T-helper 2 cell treated with Interferon-gamma antibody and Interleukin-4, amounts not matched to agents 5 μg/mL and 100 μg/mL, for 36 hours (primary cell): Measurements from ENCODE around the gene ICAM2.

Experiments
- DNase-seq: peaks from one replicate; pipeline ENCODE4 v3.0.0; 2021; ENCODE audit warnings: low spot score
- H3K27ac Mint-ChIP-seq: one replicate; pipeline ENCODE4 v1.8.0; 2021; ENCODE audit warnings: mild to moderate bottlenecking, mixed read lengths
- H3K27me3 Mint-ChIP-seq: one replicate; pipeline ENCODE4 v1.8.0; 2021; ENCODE audit warnings: low read depth, mixed read lengths
- H3K36me3 Mint-ChIP-seq: one replicate; pipeline ENCODE4 v1.8.0; 2021; ENCODE audit warnings: low read depth, mixed read lengths
- H3K4me1 Mint-ChIP-seq: one replicate; pipeline ENCODE4 v1.8.0; 2021; ENCODE audit warnings: low read depth, mixed read lengths
- H3K4me3 Mint-ChIP-seq: one replicate; pipeline ENCODE4 v1.8.0; 2022; ENCODE audit warnings: mild to moderate bottlenecking, moderate library complexity, mixed read lengths
- H3K9me3 Mint-ChIP-seq: one replicate; pipeline ENCODE4 v1.8.0; 2021; ENCODE audit warnings: mixed read lengths

The ICAM2 gene

GRCh38 chr17:64020056-64020766 lies at the start of gene ICAM2:
Gene ICAM2, minus strand, starts transcription at chr17:64020633. Its CDS starts 13,942 bp downstream, at chr17:64006691.
- H3K27me3 Mint-ChIP-seq, result no peaks in the 10 kb centered on the region
- H3K4me1 Mint-ChIP-seq, result peaks cover 60% of the 10 kb centered on the region
- H3K4me3 Mint-ChIP-seq, result peak within 1 kb of the TSS; percentile 100
- peaks cover 21% of the 10 kb centered on the region for H3K36me3 Mint-ChIP-seq
- peaks cover 3% of the 10 kb centered on the region for H3K9me3 Mint-ChIP-seq
- DNase-seq, result peak; percentile 84
- peak within 1 kb of the TSS; percentile 100 for H3K27ac Mint-ChIP-seq

- no peaks in the 10 kb centered on the region for H3K27me3 Mint-ChIP-seq
- peaks cover 90% of the 10 kb centered on the region for H3K36me3 Mint-ChIP-seq
- peak overlapping the region; percentile 34 for H3K27ac Mint-ChIP-seq
- no peak for DNase-seq
- no peak overlapping the region for H3K4me3 Mint-ChIP-seq
- H3K4me1 Mint-ChIP-seq, result peaks cover 36% of the 10 kb centered on the region
- H3K9me3 Mint-ChIP-seq, result peaks cover 25% of the 10 kb centered on the region
These were observed 49.8 kb upstream of the ICAM2 start for GRCh38 chr17:64070213-64070612.

GRCh38 chr17:64069143-64069542 lies 48.7 kb upstream of the ICAM2 start:
- Mint-ChIP-seq H3K27me3 (no peaks in the 10 kb centered on the region), H3K4me3 (no peak overlapping the region), H3K4me1 (peaks cover 39% of the 10 kb centered on the region), H3K36me3 (peaks cover 93% of the 10 kb centered on the region), H3K9me3 (peaks cover 25% of the 10 kb centered on the region), H3K27ac (no peak overlapping the region)
- no peak for DNase-seq

GRCh38 chr17:64067657-64068056 lies 47.2 kb upstream of the ICAM2 start:
- H3K27me3 Mint-ChIP-seq, result no peaks in the 10 kb centered on the region
- H3K27ac Mint-ChIP-seq, result peak overlapping the region; percentile 80
- H3K9me3 Mint-ChIP-seq, result peaks cover 25% of the 10 kb centered on the region
- H3K4me3 Mint-ChIP-seq, result peak overlapping the region; percentile 70
- H3K4me1 Mint-ChIP-seq, result peaks cover 49% of the 10 kb centered on the region
- peaks cover 98% of the 10 kb centered on the region for H3K36me3 Mint-ChIP-seq
- no peak for DNase-seq

GRCh38 chr17:64066716-64067115 lies 46.3 kb upstream of the ICAM2 start:
- DNase-seq, result peak; percentile 39
- H3K4me1 Mint-ChIP-seq, result peaks cover 58% of the 10 kb centered on the region
- H3K27me3 Mint-ChIP-seq, result no peaks in the 10 kb centered on the region
- H3K4me3 Mint-ChIP-seq, result peak overlapping the region; percentile 70
- peak overlapping the region; percentile 80 for H3K27ac Mint-ChIP-seq
- H3K9me3 Mint-ChIP-seq, result peaks cover 25% of the 10 kb centered on the region
- H3K36me3 Mint-ChIP-seq, result peaks cover 94% of the 10 kb centered on the region

- no peaks in the 10 kb centered on the region for H3K27me3 Mint-ChIP-seq
- peak overlapping the region; percentile 67 for H3K27ac Mint-ChIP-seq
- peaks cover 70% of the 10 kb centered on the region for H3K4me1 Mint-ChIP-seq
- peaks cover 19% of the 10 kb centered on the region for H3K9me3 Mint-ChIP-seq
- no peak for DNase-seq
- H3K36me3 Mint-ChIP-seq, result peaks cover 91% of the 10 kb centered on the region
- H3K4me3 Mint-ChIP-seq, result no peak overlapping the region
These were observed 44.7 kb upstream of the ICAM2 start for GRCh38 chr17:64065161-64065560.

GRCh38 chr17:64064331-64064730 lies 43.9 kb upstream of the ICAM2 start:
- H3K27ac Mint-ChIP-seq, result peak overlapping the region; percentile 67
- DNase-seq, result no peak
- peaks cover 11% of the 10 kb centered on the region for H3K9me3 Mint-ChIP-seq
- peaks cover 75% of the 10 kb centered on the region for H3K4me1 Mint-ChIP-seq
- peaks cover 91% of the 10 kb centered on the region for H3K36me3 Mint-ChIP-seq
- H3K4me3 Mint-ChIP-seq, result peak overlapping the region; percentile 34
- no peaks in the 10 kb centered on the region for H3K27me3 Mint-ChIP-seq

GRCh38 chr17:64063766-64064224 lies 43.4 kb upstream of the ICAM2 start:
- H3K27me3 Mint-ChIP-seq, result no peaks in the 10 kb centered on the region
- H3K4me3 Mint-ChIP-seq, result no peak overlapping the region
- H3K9me3 Mint-ChIP-seq, result peaks cover 5% of the 10 kb centered on the region
- DNase-seq, result no peak
- H3K36me3 Mint-ChIP-seq, result peaks cover 91% of the 10 kb centered on the region
- H3K4me1 Mint-ChIP-seq, result peaks cover 74% of the 10 kb centered on the region
- peak overlapping the region; percentile 67 for H3K27ac Mint-ChIP-seq

- H3K4me3 Mint-ChIP-seq, result peak overlapping the region; percentile 17
- peaks cover 75% of the 10 kb centered on the region for H3K4me1 Mint-ChIP-seq
- peaks cover 91% of the 10 kb centered on the region for H3K36me3 Mint-ChIP-seq
- peak overlapping the region; percentile 68 for H3K27ac Mint-ChIP-seq
- DNase-seq, result no peak
- no peaks in the 10 kb centered on the region for H3K27me3 Mint-ChIP-seq
- no peaks in the 10 kb centered on the region for H3K9me3 Mint-ChIP-seq
These were observed 42.7 kb upstream of the ICAM2 start for GRCh38 chr17:64063088-64063487.

GRCh38 chr17:64061178-64061898 lies 40.9 kb upstream of the ICAM2 start:
- H3K27me3 Mint-ChIP-seq, result no peaks in the 10 kb centered on the region
- peak; percentile 56 for DNase-seq
- H3K9me3 Mint-ChIP-seq, result no peaks in the 10 kb centered on the region
- H3K27ac Mint-ChIP-seq, result peak overlapping the region; percentile 81
- H3K36me3 Mint-ChIP-seq, result peaks cover 91% of the 10 kb centered on the region
- peaks cover 74% of the 10 kb centered on the region for H3K4me1 Mint-ChIP-seq
- no peak overlapping the region for H3K4me3 Mint-ChIP-seq

- Mint-ChIP-seq H3K9me3 (no peaks in the 10 kb centered on the region), H3K4me1 (peaks cover 72% of the 10 kb centered on the region), H3K27ac (peak overlapping the region; percentile 67), H3K4me3 (no peak overlapping the region), H3K36me3 (peaks cover 89% of the 10 kb centered on the region), H3K27me3 (no peaks in the 10 kb centered on the region)
- no peak for DNase-seq
These were observed 39.9 kb upstream of the ICAM2 start for GRCh38 chr17:64060331-64060730.

GRCh38 chr17:64059756-64060155 lies 39.3 kb upstream of the ICAM2 start:
- Mint-ChIP-seq H3K36me3 (peaks cover 88% of the 10 kb centered on the region), H3K4me3 (no peak overlapping the region), H3K27ac (peak overlapping the region; percentile 67)

GRCh38 chr17:64058621-64059020 lies 38.2 kb upstream of the ICAM2 start:
- H3K27me3 Mint-ChIP-seq, result no peaks in the 10 kb centered on the region
- H3K4me1 Mint-ChIP-seq, result peaks cover 65% of the 10 kb centered on the region
- DNase-seq, result no peak
- no peaks in the 10 kb centered on the region for H3K9me3 Mint-ChIP-seq
- H3K36me3 Mint-ChIP-seq, result peaks cover 84% of the 10 kb centered on the region
- H3K27ac Mint-ChIP-seq, result peak overlapping the region; percentile 60
- H3K4me3 Mint-ChIP-seq, result peak overlapping the region; percentile 16

More at GRCh38 chr17:64059756-64060155, 39.3 kb upstream of the ICAM2 start:
- Mint-ChIP-seq H3K9me3 (no peaks in the 10 kb centered on the region), H3K4me1 (peaks cover 74% of the 10 kb centered on the region), H3K27me3 (no peaks in the 10 kb centered on the region)
- no peak for DNase-seq

GRCh38 chr17:64057701-64058263 lies 37.3 kb upstream of the ICAM2 start:
- H3K4me1 Mint-ChIP-seq, result peaks cover 66% of the 10 kb centered on the region
- no peaks in the 10 kb centered on the region for H3K27me3 Mint-ChIP-seq
- H3K9me3 Mint-ChIP-seq, result no peaks in the 10 kb centered on the region
- peaks cover 85% of the 10 kb centered on the region for H3K36me3 Mint-ChIP-seq
- no peak for DNase-seq
- peak overlapping the region; percentile 4 for H3K27ac Mint-ChIP-seq
- H3K4me3 Mint-ChIP-seq, result no peak overlapping the region
